K562 (cell line): ENCODE measurements around the gene DPCD. TPM values are rescaled to one million over a fixed set of nuclear protein-coding genes. Genes with fewer than 3 reads are reported as not detected.

Experiments
- ATAC-seq: fragments of 200-7000 bp; cut with Tn5 transposase; 3 replicates; pipeline ENCODE4 v1.9.1; 2020; ENCODE audit warnings: moderate library complexity
- BruUV-seq: library from RNA; stranded (reverse); fragments of 400-500 nt; replicated peaks from 2 replicates; lab custom pipeline; 2021; lab: Mats Ljungman, UMichigan
- CTCF ChIA-PET: fragments of 300-600 bp; formaldehyde crosslinking; extraction: SDS; loops from one replicate; lab custom pipeline; 2021; ENCODE audit warnings: low intra/inter-chr PET ratio; lab: Yijun Ruan, JAX
- POLR2A ChIA-PET: fragments of 300-600, 350-650 bp; sonication (Branson Sonifier 250); formaldehyde crosslinking; extraction: SDS; loops from one replicate; lab custom pipeline; 2021; ENCODE audit warnings: antibody characterized with exemption, inconsistent platforms; lab: Yijun Ruan, JAX
- DNase-seq, 4 experiments: peaks; one replicate each; pipeline versions ENCODE4 v3.0.0 to v3.0.0-alpha.2; 2011 to 2018; ENCODE audit warnings: low spot score in 3 of 4, mixed read lengths in 3 of 4; ENCODE audit errors: extremely low read depth in 1 of 4
- FAIRE-seq: peaks from 2 replicates; lab custom pipeline; 2011; peaks lifted over from hg19 to GRCh38; lab: Jason Lieb, UNC
- H2AFZ ChIP-seq: 2 replicates; pipeline ENCODE4 v1.6.0; 2011; ENCODE audit warnings: low read depth, low read length, control low read depth, inconsistent platforms
- H3K27ac ChIP-seq: fragments of 200-600 bp; 3 replicates; pipeline ENCODE4 v1.8.0; 2011; ENCODE audit warnings: low read depth, mild to moderate bottlenecking, control low read depth, inconsistent platforms, low read length, moderate library complexity, mixed read lengths; ENCODE audit errors: extremely low read depth
- H3K27me3 ChIP-seq, 2 experiments: fragments of 300-600 bp in 1 of 2; 2 replicates in 1 of 2; 3 replicates in 1 of 2; pipeline versions ENCODE4 v1.6.0 to v1.8.0; 2011; ENCODE audit warnings: inconsistent platforms in 2 of 2, low read length in 2 of 2, mild to moderate bottlenecking in 1 of 2, mixed read lengths in 1 of 2, moderate library complexity in 1 of 2; ENCODE audit not compliant: control insufficient read depth in 2 of 2, insufficient read depth in 2 of 2
- H3K36me3 ChIP-seq: fragments of 300-600 bp; 3 replicates; pipeline ENCODE4 v1.8.0; 2011; ENCODE audit warnings: mild to moderate bottlenecking, low read length, inconsistent platforms; ENCODE audit not compliant: control insufficient read depth, insufficient read depth
- H3K4me1 ChIP-seq, 2 experiments: fragments of 200-600 bp in 1 of 2; replicated peaks in 1 of 2; 2 replicates in 1 of 2; 3 replicates in 1 of 2; pipeline versions ENCODE4 v1.5.1 to v1.8.0; 2011; ENCODE audit warnings: inconsistent platforms in 2 of 2, low read length in 2 of 2, mild to moderate bottlenecking in 1 of 2, mixed read lengths in 1 of 2, moderate library complexity in 1 of 2; ENCODE audit not compliant: control insufficient read depth in 2 of 2, insufficient read depth in 2 of 2
- H3K4me2 ChIP-seq: 2 replicates; pipeline ENCODE4 v1.6.1; 2011; ENCODE audit warnings: low read length, control low read depth, inconsistent platforms, mixed read lengths; ENCODE audit not compliant: insufficient read depth
- H3K4me3 ChIP-seq: fragments of 200-600 bp; sonication (generic), shearing (Covaris generic); 2 replicates; pipeline ENCODE4 v1.5.1; 2016; ENCODE audit warnings: control low read depth, inconsistent platforms
- H3K79me2 ChIP-seq: fragments of 200-600 bp; 3 replicates; pipeline ENCODE4 v1.8.0; 2011; ENCODE audit warnings: low read length, inconsistent platforms; ENCODE audit not compliant: control insufficient read depth, insufficient read depth
- H3K9ac ChIP-seq, 2 experiments: 2 replicates each; pipeline versions ENCODE4 v1.6.0 to v1.6.1; 2011; ENCODE audit warnings: low read depth in 2 of 2, low read length in 2 of 2, control low read depth in 1 of 2, inconsistent platforms in 1 of 2, mild to moderate bottlenecking in 1 of 2, mixed read lengths in 1 of 2; ENCODE audit not compliant: insufficient read depth in 1 of 2
- H3K9me1 ChIP-seq: one replicate; pipeline ENCODE4 v1.6.0; 2011; ENCODE audit warnings: inconsistent platforms, mild to moderate bottlenecking, low read length, moderate library complexity; ENCODE audit not compliant: control insufficient read depth, insufficient read depth
- H3K9me3 ChIP-seq: replicated peaks from 2 replicates; pipeline ENCODE4 v1.5.1; 2011; ENCODE audit warnings: low read depth, low read length, inconsistent platforms; ENCODE audit not compliant: control insufficient read depth, insufficient read depth
- H4K20me1 ChIP-seq: replicated peaks from 2 replicates; pipeline ENCODE4 v1.6.1; 2011; ENCODE audit warnings: low read length, inconsistent platforms, mixed read lengths; ENCODE audit not compliant: control insufficient read depth, insufficient read depth
- ARID1B ChIP-seq: fragments of 450-650 bp; IDR thresholded peaks from 2 replicates; pipeline ENCODE4 v1.6.1; 2016; ENCODE audit warnings: antibody characterized with exemption, mild to moderate bottlenecking, inconsistent platforms
- MCM2 ChIP-seq: fragments of 450-650 bp; IDR thresholded peaks from 2 replicates; pipeline ENCODE4 v1.6.1; 2017; ENCODE audit warnings: low read depth, mild to moderate bottlenecking
- MECOM ChIP-seq: fragments of 250-450 bp; sonication (Bioruptor Pico); IDR thresholded peaks from 2 replicates; pipeline ENCODE4 v1.8.0; 2022; ENCODE audit warnings: inconsistent platforms
- MEIS2 ChIP-seq: fragments of 450-650 bp; IDR thresholded peaks from 2 replicates; pipeline ENCODE4 v1.6.1; 2014; ENCODE audit warnings: mild to moderate bottlenecking; ENCODE audit not compliant: partially characterized antibody
- NFIC ChIP-seq: fragments of 450-650 bp; IDR thresholded peaks from 2 replicates; pipeline ENCODE4 v1.6.1; 2017; ENCODE audit warnings: mild to moderate bottlenecking, inconsistent platforms
- NFIX ChIP-seq: fragments of 250-450 bp; sonication (Bioruptor Pico); IDR thresholded peaks from 2 replicates; pipeline ENCODE4 v1.4.0; 2020; ENCODE audit warnings: low read depth, mild to moderate bottlenecking, moderate library complexity
- PBX2 ChIP-seq, 2 experiments: IDR thresholded peaks in 1 of 2; conservative IDR thresholded peaks in 1 of 2; 2 replicates each; pipeline ENCODE4 v1.6.1; 2016; ENCODE audit warnings: low read depth in 2 of 2, mild to moderate bottlenecking in 1 of 2, missing compliant biosample characterization in 1 of 2, missing genetic modification characterization in 1 of 2, moderate library complexity in 1 of 2
- RAD21 ChIP-seq, 2 experiments: fragments of 250-450 bp in 1 of 2; fragments of 450-650 bp in 1 of 2; sonication (Bioruptor Pico) in 1 of 2; formaldehyde crosslinking in 1 of 2; IDR thresholded peaks in 1 of 2; conservative IDR thresholded peaks in 1 of 2; 2 replicates each; pipeline versions ENCODE4 v1.4.0 to v1.8.0; 2020 to 2022; ENCODE audit warnings: mild to moderate bottlenecking in 2 of 2, moderate library complexity in 1 of 2
- REST ChIP-seq, 2 experiments: fragments of 450-650 bp; formaldehyde crosslinking in 1 of 2; IDR thresholded peaks; 2 replicates each; pipeline versions ENCODE4 v1.4.0 to v1.6.1; 2014 to 2020; ENCODE audit warnings: mild to moderate bottlenecking in 2 of 2, borderline replicate concordance in 1 of 2, low read depth in 1 of 2
- SMAD1 ChIP-seq: fragments of 150-350 bp; IDR thresholded peaks from 2 replicates; pipeline ENCODE4 v1.6.1; 2014; ENCODE audit warnings: low read length, low read depth; ENCODE audit not compliant: partially characterized antibody
- SMARCA4 ChIP-seq: fragments of 450-650 bp; IDR thresholded peaks from 2 replicates; pipeline ENCODE4 v1.6.1; 2016
- SPI1 ChIP-seq: IDR thresholded peaks from 2 replicates; pipeline ENCODE4 v1.6.1; 2011; ENCODE audit warnings: low read depth, low read length, control low read depth, borderline replicate concordance
- in situ Hi-C: fragments of 300-500 bp; cut with MboI; formaldehyde crosslinking; loops from 4 replicates; pipeline ENCODE4 v1.15.0; 2018; ENCODE audit warnings: inconsistent platforms, mixed read lengths
- intact Hi-C: fragments of 100-400 bp; cut with micrococcal nuclease; formaldehyde crosslinking; loops from 2 replicates; pipeline ENCODE4 v1.14.2; 2022
- polyA plus RNA-seq, 8 experiments: library from polyadenylated mRNA; depleted of rRNA in 4 of 8; stranded (reverse) in 5 of 8; unstranded in 3 of 8; fragments of >200 nt; fragmentation: Nextera tagmentation in 2 of 8; fragmentation: Illumina TruSeq in 1 of 8; extraction: Ambion mirVana in 2 of 8; extraction: Trizol in 1 of 8; gene quantifications; 2 replicates each; pipeline versions ENCODE4 v1.2.1 to v1.2.3, GENCODE V29; 2011 to 2014; ENCODE audit warnings: inconsistent platforms in 1 of 8, missing spikeins in 1 of 8
- total RNA-seq, 7 experiments: library from RNA; depleted of rRNA in 6 of 7; stranded (reverse); fragments of >200 nt in 6 of 7; fragmentation: Illumina TruSeq in 2 of 7; extraction: Trizol in 2 of 7; gene quantifications; 2 replicates each; pipeline versions ENCODE4 v1.2.1 to v1.2.3, GENCODE V29; 2011 to 2021; ENCODE audit warnings: low replicate concordance in 1 of 7

The DPCD gene
- total and polyA plus RNA-seq, 9 of the 15 experiments (the other 6 are each of a cell fraction or from before 2014, with no cell fraction given), result 12.1 to 45.2 (median 20.0) TPM

- POLR2A ChIA-PET, result interaction anchor here (0.5 to 1.4 kb wide), 2 partner anchors 10 to 587 kb away, joined by 3 to 5 read pairs; partner anchors contain the start of gene PPRC1
- peak; percentile 77 for FAIRE-seq
- 0 out of 3 replicates have a peak, but pooled peaks cover 2% of the 10 kb centered on the region for H3K36me3 ChIP-seq
- TF ChIP-seq SPI1 (no peak), MECOM (CRISPR knock-in tag) (no peak), ARID1B (peak; percentile 43; the same call in 1 of the 2 replicates), RAD21 (CRISPR knock-in tag; conservative IDR thresholded peaks at IDR 0.05 in 1 of 2, IDR thresholded peaks at IDR 0.05 in 1 of 2) (peak in 1 of 2 experiments; percentile 35; a peak in 1 of 4 replicates), NFIX (peak; percentile 90), PBX2 (CRISPR knock-in tag; IDR thresholded peaks at IDR 0.05; ENCODE audit: low read depth) (no peak), PBX2 (tag; conservative IDR thresholded peaks at IDR 0.05; ENCODE audit: low read depth) (peak; percentile 84), SMAD1 (peak; percentile 93), SMARCA4 (peak; percentile 26; the same call in 1 of the 2 replicates), MEIS2 (peak; percentile 92), REST (IDR thresholded peaks at IDR 0.05; ENCODE audit: borderline replicate concordance) (0 out of 2 replicates have a peak, but pooled peaks have one; percentile 8), REST (CRISPR knock-in tag; IDR thresholded peaks at IDR 0.05; ENCODE audit: low read depth) (no peak), MCM2 (no peak), NFIC (peak; percentile 99)
These were observed 42.2 kb upstream of the DPCD start for GRCh38 chr10:101545898-101546297.

More at GRCh38 chr10:101545898-101546297, 42.2 kb upstream of the DPCD start:
- no peaks in the 10 kb centered on the region for H4K20me1 ChIP-seq
- no peaks in the 10 kb centered on the region for H3K9me1 ChIP-seq
- no peak overlapping the region for H3K27ac ChIP-seq
- ATAC-seq (peak; percentile 67), DNase-seq (peak; percentile 25 to 75 (median 40))
- no TSS peak for BruUV-seq
- no peaks in the 10 kb centered on the region for H3K79me2 ChIP-seq
- no peak overlapping the region for H3K4me2 ChIP-seq
- H3K9me3 ChIP-seq, result no peaks in the 10 kb centered on the region
- intact Hi-C loops (no loop called here), in situ Hi-C loops (no loop called here)
- CTCF ChIA-PET, result no interaction called here
- H3K4me1 ChIP-seq, result peaks cover 0 to 6% of the 10 kb centered on the region in 2 experiments; a peak in 3 of 5 replicates
- no peak overlapping the region for H2AFZ ChIP-seq
- no peak overlapping the region for H3K9ac ChIP-seq
- H3K27me3 ChIP-seq, result no peaks in the 10 kb centered on the region
- H3K4me3 ChIP-seq, result no peak overlapping the region
